ENCODE measurements around the gene CPN2.

CPN2 gene

GRCh38 chr3:194380326-194380725 is 29.2 kb upstream of the CPN2 start:
- DNase-seq (ENCODE audit: low read depth) = no peak

GRCh38 chr3:194379651-194380050 is 28.5 kb upstream of the CPN2 start:
- no peak for DNase-seq (ENCODE audit: low read depth)

- no peak for DNase-seq (ENCODE audit: low read depth)
Observed at GRCh38 chr3:194379231-194379630, 28.1 kb upstream of the CPN2 start.

GRCh38 chr3:194377708-194378107 is 26.6 kb upstream of the CPN2 start:
- DNase-seq (ENCODE audit: low read depth) = no peak

GRCh38 chr3:194376241-194376560 is 25.1 kb upstream of the CPN2 start:
- no peak for DNase-seq (ENCODE audit: low read depth)

- no peak for DNase-seq (ENCODE audit: low read depth)
Observed at GRCh38 chr3:194375473-194376240, 24.5 kb upstream of the CPN2 start.

GRCh38 chr3:194374935-194375334 is 23.8 kb upstream of the CPN2 start:
- DNase-seq (ENCODE audit: low read depth) = no peak

- DNase-seq (ENCODE audit: low read depth) = no peak
Observed at GRCh38 chr3:194373899-194374298, 22.8 kb upstream of the CPN2 start.

- DNase-seq (ENCODE audit: low read depth) = no peak
Observed at GRCh38 chr3:194373028-194373427, 21.9 kb upstream of the CPN2 start.

GRCh38 chr3:194370753-194371152 is 19.6 kb upstream of the CPN2 start:
- DNase-seq (ENCODE audit: low read depth) = no peak

GRCh38 chr3:194369522-194370279 is 18.6 kb upstream of the CPN2 start, which contains the start of gene LRRC15:
Gene LRRC15 (minus strand): TSS chr3:194369743. CDS start chr3:194361043, 8,700 bp downstream.
- DNase-seq (ENCODE audit: low read depth) = peak; percentile 24

GRCh38 chr3:194368918-194369317 is 17.8 kb upstream of the CPN2 start:
- DNase-seq (ENCODE audit: low read depth) = no peak

- no peak for DNase-seq (ENCODE audit: low read depth)
Observed at GRCh38 chr3:194367992-194368841, 17.1 kb upstream of the CPN2 start.

GRCh38 chr3:194365978-194366490 is 14.9 kb upstream of the CPN2 start:
- no peak for DNase-seq (ENCODE audit: low read depth)

GRCh38 chr3:194365526-194365925 is 14.4 kb upstream of the CPN2 start:
- no peak for DNase-seq (ENCODE audit: low read depth)

GRCh38 chr3:194364652-194365434 is 13.7 kb upstream of the CPN2 start:
- DNase-seq (ENCODE audit: low read depth) = peak; percentile 78

- no peak for DNase-seq (ENCODE audit: low read depth)
Observed at GRCh38 chr3:194364314-194364651, 13.2 kb upstream of the CPN2 start.

GRCh38 chr3:194360568-194360967 is 9.4 kb upstream of the CPN2 start:
- no peak for DNase-seq (ENCODE audit: low read depth)

- no peak for DNase-seq (ENCODE audit: low read depth)
Observed at GRCh38 chr3:194357681-194358080, 6.6 kb upstream of the CPN2 start.

GRCh38 chr3:194355379-194355778 is 4.3 kb upstream of the CPN2 start:
- DNase-seq (ENCODE audit: low read depth) = no peak

GRCh38 chr3:194354315-194354714 is 3.2 kb upstream of the CPN2 start:
- no peak for DNase-seq (ENCODE audit: low read depth)

All from amniotic epithelial cell (primary cell).